Measurements from ENCODE around the gene ZNF593.

The ZNF593 gene

DNA sequence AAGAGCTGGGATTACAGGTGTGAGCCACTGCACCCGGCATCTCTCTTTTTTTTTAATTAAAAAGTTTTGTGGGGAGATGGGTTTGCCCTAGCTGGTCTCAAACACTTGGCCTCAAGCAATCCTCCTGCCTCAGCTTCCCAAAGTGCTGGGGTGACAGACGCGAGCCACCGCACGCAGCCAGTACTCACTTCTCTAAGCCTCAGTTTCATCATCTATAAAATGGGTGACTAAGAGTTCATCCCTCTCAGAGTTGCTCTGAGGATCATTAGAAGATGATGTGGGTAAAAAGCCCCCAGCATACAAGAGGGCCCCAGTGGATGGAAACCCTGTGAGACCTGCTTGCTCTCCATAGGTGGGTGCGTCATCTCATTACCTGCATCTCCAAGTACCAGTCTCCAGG lies 18.2 kb downstream of the ZNF593 start:
- H3K27me3 ChIP-seq (ENCODE audit: low read depth, low read length), result no peaks in the 10 kb centered on the region
- no peak overlapping the region for H3K4me2 ChIP-seq (ENCODE audit: low read length)
- no peak overlapping the region for H3K27ac ChIP-seq (ENCODE audit: low read length)
- H3K79me2 ChIP-seq (ENCODE audit: low read length), result no peaks in the 10 kb centered on the region
- H3K4me3 ChIP-seq (ENCODE audit: low read length), result no peak overlapping the region
- no peak overlapping the region for H2AFZ ChIP-seq (ENCODE audit: low read depth, low read length)
- no peak overlapping the region for H3K9ac ChIP-seq (ENCODE audit: low read length)
- no peaks in the 10 kb centered on the region for H3K9me3 ChIP-seq (ENCODE audit: insufficient read depth, low read length)
- H4K20me1 ChIP-seq (ENCODE audit: insufficient read depth, low read length), result no peaks in the 10 kb centered on the region
- no peaks in the 10 kb centered on the region for H3K4me1 ChIP-seq (ENCODE audit: low read length)
- TF ChIP-seq EZH2phosphoT487 (IDR thresholded peaks at IDR 0.05; ENCODE audit: low read depth), result no peak
- TF ChIP-seq, protein P1, sequence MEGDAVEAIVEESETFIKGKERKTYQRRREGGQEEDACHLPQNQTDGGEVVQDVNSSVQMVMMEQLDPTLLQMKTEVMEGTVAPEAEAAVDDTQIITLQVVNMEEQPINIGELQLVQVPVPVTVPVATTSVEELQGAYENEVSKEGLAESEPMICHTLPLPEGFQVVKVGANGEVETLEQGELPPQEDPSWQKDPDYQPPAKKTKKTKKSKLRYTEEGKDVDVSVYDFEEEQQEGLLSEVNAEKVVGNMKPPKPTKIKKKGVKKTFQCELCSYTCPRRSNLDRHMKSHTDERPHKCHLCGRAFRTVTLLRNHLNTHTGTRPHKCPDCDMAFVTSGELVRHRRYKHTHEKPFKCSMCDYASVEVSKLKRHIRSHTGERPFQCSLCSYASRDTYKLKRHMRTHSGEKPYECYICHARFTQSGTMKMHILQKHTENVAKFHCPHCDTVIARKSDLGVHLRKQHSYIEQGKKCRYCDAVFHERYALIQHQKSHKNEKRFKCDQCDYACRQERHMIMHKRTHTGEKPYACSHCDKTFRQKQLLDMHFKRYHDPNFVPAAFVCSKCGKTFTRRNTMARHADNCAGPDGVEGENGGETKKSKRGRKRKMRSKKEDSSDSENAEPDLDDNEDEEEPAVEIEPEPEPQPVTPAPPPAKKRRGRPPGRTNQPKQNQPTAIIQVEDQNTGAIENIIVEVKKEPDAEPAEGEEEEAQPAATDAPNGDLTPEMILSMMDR (IDR thresholded peaks at IDR 0.05; ENCODE audit: low read depth, low read length), result no peak
- no peaks in the 10 kb centered on the region for H3K36me3 ChIP-seq (replicated peaks; ENCODE audit: low read depth, low read length)

DNA sequence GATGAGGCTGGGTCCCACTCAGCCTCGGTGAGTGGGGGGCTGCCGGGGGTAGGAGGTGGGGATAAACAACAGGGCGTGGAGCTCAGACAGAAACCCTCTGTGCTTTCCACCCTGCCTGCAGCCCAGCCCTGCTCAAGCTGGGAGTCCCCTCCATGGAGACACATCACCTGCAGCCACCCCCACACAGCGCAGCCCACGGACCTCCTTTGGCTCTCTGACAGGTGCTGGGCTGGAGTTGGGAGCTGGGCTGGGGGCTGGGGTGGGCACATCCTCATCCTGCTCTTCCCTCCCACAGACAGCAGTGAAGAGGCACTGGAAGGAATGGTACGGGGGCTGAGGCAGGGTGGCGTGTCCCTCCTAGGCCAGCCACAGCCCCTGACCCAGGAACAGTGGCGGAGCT lies 18.8 kb downstream of the ZNF593 start:
- Histone ChIP-seq H2AFZ (ENCODE audit: low read depth, low read length) (no peak overlapping the region), H3K4me1 (ENCODE audit: low read length) (no peaks in the 10 kb centered on the region), H3K27me3 (ENCODE audit: low read depth, low read length) (no peaks in the 10 kb centered on the region), H3K9me3 (ENCODE audit: insufficient read depth, low read length) (no peaks in the 10 kb centered on the region), H4K20me1 (ENCODE audit: insufficient read depth, low read length) (no peaks in the 10 kb centered on the region), H3K4me2 (ENCODE audit: low read length) (no peak overlapping the region), H3K79me2 (ENCODE audit: low read length) (no peaks in the 10 kb centered on the region), H3K9ac (ENCODE audit: low read length) (no peak overlapping the region), H3K36me3 (replicated peaks; ENCODE audit: low read depth, low read length) (no peaks in the 10 kb centered on the region), H3K27ac (ENCODE audit: low read length) (no peak overlapping the region), H3K4me3 (ENCODE audit: low read length) (no peak overlapping the region)
- TF ChIP-seq, protein P1 (IDR thresholded peaks at IDR 0.05; ENCODE audit: low read depth, low read length), result no peak
- no peak for TF ChIP-seq EZH2phosphoT487 (IDR thresholded peaks at IDR 0.05; ENCODE audit: low read depth)

DNA sequence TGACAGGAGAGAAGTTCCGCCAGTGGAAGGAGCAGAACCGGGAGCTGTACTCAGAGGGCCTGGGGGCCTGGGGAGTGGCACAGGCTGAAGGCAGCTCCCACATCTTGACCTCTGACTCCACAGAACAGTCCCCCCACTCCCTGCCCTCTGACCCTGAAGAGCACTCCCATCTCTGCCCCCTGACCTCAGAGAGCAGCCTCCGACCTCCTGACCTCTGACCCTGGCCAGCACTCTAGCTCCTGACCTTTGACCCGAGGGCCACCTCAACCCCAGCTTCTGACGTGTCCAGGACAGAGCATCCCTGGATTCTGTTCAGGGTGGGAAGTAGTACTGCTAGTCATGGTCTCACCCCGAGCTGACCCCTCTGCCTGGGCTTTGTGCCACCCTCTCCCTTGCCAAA lies 19.6 kb downstream of the ZNF593 start:
- H3K4me1 ChIP-seq (ENCODE audit: low read length), result no peaks in the 10 kb centered on the region
- no peaks in the 10 kb centered on the region for H3K27me3 ChIP-seq (ENCODE audit: low read depth, low read length)
- H3K4me3 ChIP-seq (ENCODE audit: low read length), result no peak overlapping the region
- no peaks in the 10 kb centered on the region for H3K36me3 ChIP-seq (replicated peaks; ENCODE audit: low read depth, low read length)
- no peak overlapping the region for H2AFZ ChIP-seq (ENCODE audit: low read depth, low read length)
- no peak for TF ChIP-seq EZH2phosphoT487 (IDR thresholded peaks at IDR 0.05; ENCODE audit: low read depth)
- TF ChIP-seq, protein P1 (IDR thresholded peaks at IDR 0.05; ENCODE audit: low read depth, low read length), result no peak
- H3K4me2 ChIP-seq (ENCODE audit: low read length), result no peak overlapping the region
- no peak overlapping the region for H3K27ac ChIP-seq (ENCODE audit: low read length)
- H4K20me1 ChIP-seq (ENCODE audit: insufficient read depth, low read length), result no peaks in the 10 kb centered on the region
- H3K79me2 ChIP-seq (ENCODE audit: low read length), result no peaks in the 10 kb centered on the region
- no peaks in the 10 kb centered on the region for H3K9me3 ChIP-seq (ENCODE audit: insufficient read depth, low read length)
- H3K9ac ChIP-seq (ENCODE audit: low read length), result no peak overlapping the region

DNA sequence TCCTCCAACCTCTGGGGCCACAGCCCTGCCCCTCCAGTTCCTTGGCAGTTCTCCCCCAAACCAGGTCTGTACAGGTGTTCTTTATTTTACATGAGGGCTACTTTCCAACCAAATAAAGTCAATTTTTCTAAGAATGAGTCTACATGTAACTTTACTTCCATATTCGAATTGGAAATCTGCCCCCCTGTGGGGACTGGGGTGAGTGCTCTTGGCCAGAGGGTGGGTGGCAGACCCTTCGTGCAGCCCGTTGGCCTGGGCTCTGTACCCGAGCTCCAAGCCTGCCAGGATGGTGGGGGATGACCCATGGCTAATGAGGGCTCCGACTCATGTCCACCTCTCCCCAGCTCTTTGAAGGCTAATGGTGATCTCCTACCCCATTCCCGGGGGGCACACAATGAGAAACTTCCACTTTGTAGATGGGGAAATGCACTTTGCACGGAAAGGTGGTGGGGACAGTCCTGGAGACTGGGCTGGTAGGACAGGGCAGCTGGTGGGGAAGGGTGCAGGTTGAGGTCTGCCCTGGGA lies 20.1 kb downstream of the ZNF593 start:
- H3K9me3 ChIP-seq (ENCODE audit: insufficient read depth, low read length), result no peaks in the 10 kb centered on the region
- no peak overlapping the region for H2AFZ ChIP-seq (ENCODE audit: low read depth, low read length)
- no peak for TF ChIP-seq EZH2phosphoT487 (IDR thresholded peaks at IDR 0.05; ENCODE audit: low read depth)
- TF ChIP-seq, protein P1 (IDR thresholded peaks at IDR 0.05; ENCODE audit: low read depth, low read length), result no peak

More for the DNA sequence above, 20.1 kb downstream of the ZNF593 start:
- H3K9ac ChIP-seq (ENCODE audit: low read length), result no peak overlapping the region
- H3K27me3 ChIP-seq (ENCODE audit: low read depth, low read length), result no peaks in the 10 kb centered on the region
- no peaks in the 10 kb centered on the region for H3K4me1 ChIP-seq (ENCODE audit: low read length)
- H4K20me1 ChIP-seq (ENCODE audit: insufficient read depth, low read length), result no peaks in the 10 kb centered on the region
- H3K4me2 ChIP-seq (ENCODE audit: low read length), result no peak overlapping the region
- H3K79me2 ChIP-seq (ENCODE audit: low read length), result no peaks in the 10 kb centered on the region
- no peak overlapping the region for H3K4me3 ChIP-seq (ENCODE audit: low read length)
- no peak overlapping the region for H3K27ac ChIP-seq (ENCODE audit: low read length)
- no peaks in the 10 kb centered on the region for H3K36me3 ChIP-seq (replicated peaks; ENCODE audit: low read depth, low read length)
